Peyer's patch (tissue), 4 donors: Measurements from ENCODE around the gene ZC3H8. TPM values are rescaled to one million over a fixed set of nuclear protein-coding genes. Genes with fewer than 3 reads are reported as not detected.

ENCODE experiments used
- DNase-seq, 3 donors: peaks; one replicate each; pipeline ENCODE4 v3.0.0-alpha.2; 2017 to 2019
- H3K27ac ChIP-seq, 4 donors: fragments of 200-600 bp; sonication (generic); one replicate each; pipeline ENCODE4 v1.5.1; 2016 to 2019
- H3K27me3 ChIP-seq, 2 donors: fragments of 200-600 bp; sonication (generic); one replicate each; pipeline ENCODE4 v1.5.1; 2019
- H3K36me3 ChIP-seq, 3 donors: fragments of 200-600 bp; sonication (generic); one replicate each; pipeline ENCODE4 v1.5.1; 2016 to 2019
- H3K4me1 ChIP-seq, 4 donors: fragments of 200-600 bp; sonication (generic); one replicate each; pipeline ENCODE4 v1.5.1; 2016 to 2019
- H3K4me3 ChIP-seq, 4 donors: fragments of 200-600 bp; sonication (generic); 1 replicate in 3 of 4; 2 replicates in 1 of 4; pipeline ENCODE4 v1.5.1; 2016 to 2019; ENCODE audit warnings: mild to moderate bottlenecking in 1 of 4
- H3K9me3 ChIP-seq, 4 donors: fragments of 200-600 bp; sonication (generic); one replicate each; pipeline ENCODE4 v1.5.1; 2016 to 2019; ENCODE audit warnings: mild to moderate bottlenecking in 1 of 4
- POLR2A ChIP-seq, 2 donors: fragments of 450-650 bp; IDR thresholded peaks; one replicate each; pipeline ENCODE4 v1.5.1; 2017; ENCODE audit warnings: antibody characterized with exemption in 2 of 2, mild to moderate bottlenecking in 2 of 2, moderate library complexity in 2 of 2
- total RNA-seq, 4 donors: library from RNA; depleted of rRNA; stranded (reverse); fragments of >200 nt; gene quantifications; one replicate each; pipeline ENCODE4 v1.1.0, GENCODE V29; 2016
- TF ChIP-seq, protein P1 (sequence below), 6 experiments: fragments of 450-650 bp in 4 of 6; fragments of 200-600 bp in 2 of 6; sonication (generic) in 1 of 6; IDR thresholded peaks; one replicate each; pipeline ENCODE4 v1.5.1; 2017 to 2019; ENCODE audit warnings: antibody characterized with exemption in 6 of 6, mild to moderate bottlenecking in 3 of 6, moderate library complexity in 1 of 6

Gene ZC3H8
- total RNA-seq, 4 donors from 2014 or later = 21.9 to 92.4 (median 31.2) TPM

DNA sequence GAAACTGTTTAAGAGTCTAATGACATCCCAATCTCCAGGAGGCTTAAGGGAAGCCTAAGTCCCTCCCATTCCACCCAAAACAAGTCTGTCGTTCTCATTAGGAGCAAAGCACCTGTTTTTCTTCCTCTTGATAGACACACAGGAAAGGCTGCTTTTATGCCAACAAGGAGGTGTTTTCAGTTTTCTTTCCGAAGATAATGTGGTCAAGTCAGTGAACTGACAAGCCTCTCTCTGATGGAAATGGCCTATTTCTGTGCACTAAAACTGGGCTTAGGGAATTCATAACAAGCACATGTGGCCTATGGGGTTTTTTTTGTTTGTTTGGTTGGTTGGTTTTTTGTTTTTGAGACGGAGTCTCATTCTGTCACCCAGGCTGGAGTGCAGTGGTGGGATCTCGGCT lies 80.5 kb downstream of the ZC3H8 start:
- no peak overlapping the region for H3K4me3 ChIP-seq
- H3K9me3 ChIP-seq = no peaks in the 10 kb centered on the region
- TF ChIP-seq, protein P1, sequence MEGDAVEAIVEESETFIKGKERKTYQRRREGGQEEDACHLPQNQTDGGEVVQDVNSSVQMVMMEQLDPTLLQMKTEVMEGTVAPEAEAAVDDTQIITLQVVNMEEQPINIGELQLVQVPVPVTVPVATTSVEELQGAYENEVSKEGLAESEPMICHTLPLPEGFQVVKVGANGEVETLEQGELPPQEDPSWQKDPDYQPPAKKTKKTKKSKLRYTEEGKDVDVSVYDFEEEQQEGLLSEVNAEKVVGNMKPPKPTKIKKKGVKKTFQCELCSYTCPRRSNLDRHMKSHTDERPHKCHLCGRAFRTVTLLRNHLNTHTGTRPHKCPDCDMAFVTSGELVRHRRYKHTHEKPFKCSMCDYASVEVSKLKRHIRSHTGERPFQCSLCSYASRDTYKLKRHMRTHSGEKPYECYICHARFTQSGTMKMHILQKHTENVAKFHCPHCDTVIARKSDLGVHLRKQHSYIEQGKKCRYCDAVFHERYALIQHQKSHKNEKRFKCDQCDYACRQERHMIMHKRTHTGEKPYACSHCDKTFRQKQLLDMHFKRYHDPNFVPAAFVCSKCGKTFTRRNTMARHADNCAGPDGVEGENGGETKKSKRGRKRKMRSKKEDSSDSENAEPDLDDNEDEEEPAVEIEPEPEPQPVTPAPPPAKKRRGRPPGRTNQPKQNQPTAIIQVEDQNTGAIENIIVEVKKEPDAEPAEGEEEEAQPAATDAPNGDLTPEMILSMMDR (IDR thresholded peaks at IDR 0.05) = no peak
- TF ChIP-seq POLR2A (IDR thresholded peaks at IDR 0.05) = no peak
- H3K27me3 ChIP-seq = no peaks in the 10 kb centered on the region
- no peak overlapping the region for H3K27ac ChIP-seq
- DNase-seq = no peak
- H3K36me3 ChIP-seq = no peaks in the 10 kb centered on the region
- H3K4me1 ChIP-seq = no peaks in the 10 kb centered on the region

DNA sequence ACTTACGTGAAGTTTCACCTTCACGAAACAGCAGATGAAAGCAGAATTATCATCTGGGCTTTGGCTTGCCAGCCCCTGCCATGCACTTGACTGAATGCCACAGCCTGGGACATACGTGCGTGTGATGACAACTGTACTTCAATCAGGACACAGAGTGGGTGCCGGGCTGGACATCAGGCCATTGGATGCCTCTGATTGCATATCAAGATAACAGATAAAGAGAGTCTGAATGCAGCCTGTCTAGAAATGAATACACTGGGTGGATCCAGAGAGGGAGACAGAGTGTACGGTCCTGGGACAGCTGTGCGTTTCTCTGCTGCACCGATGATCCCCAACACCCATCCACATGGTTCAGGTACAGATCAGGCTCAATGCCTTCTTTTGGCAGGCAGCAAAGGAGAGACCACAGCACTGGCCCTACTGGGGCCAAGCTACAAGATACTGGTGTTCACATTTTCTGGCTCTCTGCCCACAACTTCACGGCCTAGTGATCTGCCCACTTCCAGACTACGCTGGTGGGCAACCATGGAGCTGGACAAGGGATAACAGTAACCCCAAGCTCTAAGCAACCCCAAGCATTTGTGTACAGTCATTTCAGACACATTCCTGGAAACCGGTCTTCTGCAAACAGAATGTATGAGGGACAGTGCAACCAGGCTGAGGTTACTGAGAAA lies 81.1 kb downstream of the ZC3H8 start:
- DNase-seq = no peak
- no peak overlapping the region for H3K27ac ChIP-seq
- H3K27me3 ChIP-seq = no peaks in the 10 kb centered on the region
- H3K9me3 ChIP-seq = no peaks in the 10 kb centered on the region
- TF ChIP-seq, protein P1 (IDR thresholded peaks at IDR 0.05) = no peak
- no peak for TF ChIP-seq POLR2A (IDR thresholded peaks at IDR 0.05)
- H3K4me3 ChIP-seq = no peak overlapping the region
- no peaks in the 10 kb centered on the region for H3K36me3 ChIP-seq
- no peaks in the 10 kb centered on the region for H3K4me1 ChIP-seq

DNA sequence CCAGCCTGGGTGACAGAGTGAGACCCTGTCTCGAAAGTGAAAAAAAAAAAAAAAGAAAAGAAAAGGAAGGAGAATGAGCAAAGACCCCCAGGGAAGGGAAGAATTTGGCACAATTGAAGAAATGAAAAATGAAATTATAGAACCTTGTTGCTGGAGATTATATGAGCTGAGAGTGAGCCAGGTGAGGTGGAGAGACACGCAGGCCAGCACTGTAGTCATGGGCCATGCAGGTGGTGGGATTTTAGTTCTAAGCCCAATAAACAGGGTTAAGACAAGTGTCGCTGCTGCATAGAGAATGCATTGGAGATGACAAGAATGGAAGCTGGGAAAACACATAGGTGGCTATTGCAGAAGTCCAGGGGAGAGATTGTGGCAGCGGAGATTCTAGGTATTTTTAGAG lies 84.3 kb downstream of the ZC3H8 start:
- Histone ChIP-seq H3K27me3 (no peaks in the 10 kb centered on the region), H3K9me3 (no peaks in the 10 kb centered on the region), H3K36me3 (no peaks in the 10 kb centered on the region), H3K4me3 (no peak overlapping the region), H3K27ac (no peak overlapping the region), H3K4me1 (no peaks in the 10 kb centered on the region)
- no peak for DNase-seq
- TF ChIP-seq, protein P1 (IDR thresholded peaks at IDR 0.05) = no peak
- TF ChIP-seq POLR2A (IDR thresholded peaks at IDR 0.05) = no peak

DNA sequence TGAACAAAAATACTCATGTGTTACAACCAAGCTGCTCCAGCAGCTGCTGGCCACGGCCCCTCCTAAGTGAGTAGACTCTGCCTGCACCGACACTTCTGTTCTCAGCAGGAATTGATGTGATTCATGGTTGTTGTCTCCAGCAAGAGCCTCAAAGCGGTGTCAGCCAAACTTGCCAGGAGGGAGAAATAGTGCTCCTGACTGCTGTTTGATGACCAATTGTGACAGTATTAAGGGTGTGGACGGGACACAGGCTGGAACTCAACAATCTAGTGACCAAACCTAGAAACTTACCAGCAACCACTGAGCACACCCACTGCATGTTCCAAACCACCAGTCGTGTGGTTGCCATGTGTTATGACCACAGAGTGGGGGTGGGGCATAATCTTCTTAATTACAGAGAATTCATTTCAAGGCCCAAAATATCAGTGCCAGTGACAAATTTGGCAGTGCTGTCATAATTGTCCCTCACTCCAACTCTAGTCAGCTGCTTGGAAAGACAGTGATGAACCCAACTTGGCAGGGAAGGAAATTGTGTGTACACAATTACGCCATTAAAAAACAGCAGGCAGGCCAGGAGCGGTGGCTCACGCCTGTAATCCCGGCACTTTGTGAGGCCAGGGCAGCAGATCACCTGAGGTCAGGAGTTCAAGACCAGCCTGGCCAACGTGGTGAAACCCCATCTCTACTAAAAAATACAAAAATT lies 86.3 kb downstream of the ZC3H8 start:
- Histone ChIP-seq H3K27me3 (no peaks in the 10 kb centered on the region), H3K27ac (no peak overlapping the region), H3K4me1 (no peaks in the 10 kb centered on the region), H3K36me3 (no peaks in the 10 kb centered on the region), H3K4me3 (no peak overlapping the region), H3K9me3 (no peaks in the 10 kb centered on the region)
- TF ChIP-seq, protein P1 (IDR thresholded peaks at IDR 0.05) = no peak
- no peak for TF ChIP-seq POLR2A (IDR thresholded peaks at IDR 0.05)
- DNase-seq = no peak

DNA sequence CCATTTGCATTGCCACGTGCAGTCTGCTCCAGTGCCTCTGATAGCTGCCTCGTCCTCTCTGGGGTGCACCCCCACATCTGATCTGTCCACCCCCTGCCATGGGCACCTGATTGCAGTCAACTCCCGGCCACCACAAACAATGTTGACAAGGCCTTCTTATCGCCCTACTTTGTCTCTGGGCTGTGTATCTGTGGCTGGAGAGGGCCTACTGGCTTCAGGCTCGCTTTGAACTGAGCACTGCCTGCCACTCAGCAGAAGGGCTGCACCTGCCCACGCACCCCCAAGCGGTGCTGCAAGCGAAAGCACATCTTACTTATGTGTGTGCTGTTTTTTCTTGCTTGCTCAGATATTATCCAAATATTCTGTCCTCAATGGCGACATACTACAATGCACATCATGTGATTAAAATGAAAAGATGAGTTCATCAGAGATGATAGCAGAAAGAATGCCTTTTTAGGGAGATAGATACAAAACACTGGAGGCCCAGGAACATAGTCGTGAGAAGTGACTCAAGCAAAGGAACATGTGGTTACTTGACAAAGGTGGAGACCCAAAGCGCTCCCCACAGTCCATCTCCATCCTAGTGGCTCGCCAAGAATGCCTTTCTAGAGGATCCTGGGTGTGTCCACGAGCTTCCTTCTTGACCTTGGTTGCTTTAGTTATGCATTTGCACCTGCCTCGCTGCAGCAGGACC lies 87.9 kb downstream of the ZC3H8 start:
- no peak for DNase-seq
- Histone ChIP-seq H3K27me3 (no peaks in the 10 kb centered on the region), H3K4me1 (no peaks in the 10 kb centered on the region), H3K9me3 (no peaks in the 10 kb centered on the region), H3K27ac (no peak overlapping the region), H3K36me3 (no peaks in the 10 kb centered on the region), H3K4me3 (no peak overlapping the region)
- no peak for TF ChIP-seq POLR2A (IDR thresholded peaks at IDR 0.05)
- TF ChIP-seq, protein P1 (IDR thresholded peaks at IDR 0.05) = no peak
